NCI-H2107 treated with DMSO at 0.1 percent for 48 hours (cell line): ENCODE measurements around the gene PCDHGA5.
"Not testable (repeated sequence)": the region's sequence is repeated elsewhere in the genome, so short reads cannot be mapped to it uniquely, and the experiment has no call there.

Experiments used
- DNase-seq: peaks from one replicate; lab custom pipeline; 2025; ENCODE audit not compliant: unreplicated experiment; lab: John Stamatoyannopoulos, UW

The PCDHGA5 gene

DNA sequence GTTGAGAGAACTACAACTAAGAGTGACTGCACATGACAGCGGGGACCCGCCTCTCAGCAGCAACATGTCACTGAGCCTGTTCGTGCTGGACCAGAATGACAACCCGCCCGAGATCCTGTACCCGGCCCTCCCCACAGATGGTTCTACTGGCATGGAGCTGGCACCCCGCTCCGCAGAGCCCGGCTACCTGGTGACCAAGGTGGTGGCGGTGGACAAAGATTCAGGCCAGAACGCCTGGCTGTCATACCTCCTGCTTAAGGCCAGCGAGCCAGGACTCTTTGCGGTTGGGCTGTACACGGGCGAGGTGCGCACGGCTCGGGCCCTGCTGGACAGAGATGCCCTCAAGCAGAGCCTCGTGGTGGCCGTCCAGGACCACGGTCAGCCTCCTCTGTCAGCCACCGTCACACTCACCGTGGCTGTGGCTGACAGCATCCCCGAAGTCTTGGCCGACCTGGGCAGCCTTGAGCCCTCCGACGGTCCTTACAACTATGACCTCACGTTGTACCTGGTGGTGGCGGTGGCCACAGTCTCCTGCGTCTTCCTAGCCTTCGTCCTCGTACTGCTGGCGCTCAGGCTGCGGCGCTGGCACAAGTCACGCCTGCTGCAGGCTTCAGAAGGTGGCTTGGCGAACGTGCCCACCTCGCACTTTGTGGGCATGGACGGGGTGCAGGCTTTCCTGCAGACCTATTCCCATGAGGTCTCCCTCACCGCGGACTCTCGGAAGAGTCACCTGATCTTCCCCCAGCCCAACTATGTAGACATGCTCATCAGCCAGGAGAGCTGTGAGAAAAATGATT, 20.7 kb downstream of the PCDHGA5 start:
- DNase-seq: no peak

DNA sequence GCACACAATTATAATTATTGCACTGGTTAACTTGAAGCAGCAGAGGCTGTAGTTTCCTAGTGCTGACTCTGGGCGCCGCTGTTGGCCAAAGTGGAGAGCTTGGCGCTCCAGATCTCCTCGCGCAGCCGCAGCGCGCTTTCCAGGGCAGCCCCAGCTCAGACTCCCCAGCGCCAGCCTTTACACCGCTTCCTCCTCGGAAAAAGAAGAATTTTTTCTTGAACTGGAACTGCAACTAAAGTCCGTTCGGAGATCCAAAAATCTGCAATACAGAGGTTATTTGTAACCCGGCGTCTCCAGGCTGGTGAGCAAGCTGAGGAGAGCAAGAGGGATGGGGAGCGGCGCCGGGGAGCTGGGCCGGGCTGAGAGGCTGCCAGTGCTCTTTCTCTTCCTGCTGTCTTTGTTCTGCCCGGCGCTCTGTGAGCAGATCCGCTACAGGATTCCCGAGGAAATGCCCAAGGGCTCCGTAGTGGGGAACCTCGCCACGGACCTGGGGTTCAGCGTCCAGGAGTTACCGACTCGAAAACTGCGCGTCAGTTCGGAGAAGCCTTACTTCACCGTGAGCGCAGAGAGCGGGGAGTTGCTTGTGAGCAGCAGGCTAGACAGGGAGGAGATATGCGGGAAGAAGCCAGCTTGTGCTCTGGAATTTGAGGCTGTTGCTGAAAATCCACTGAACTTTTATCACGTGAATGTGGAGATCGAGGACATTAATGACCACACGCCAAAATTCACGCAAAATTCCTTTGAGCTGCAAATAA, 23.8 kb downstream of the PCDHGA5 start, which contains the start of gene PCDHGB4:
PCDHGB4 (plus strand) TSS at position 142 of the 755 bp plus-strand sequence; CDS start at position 329, 187 bp downstream.
- not testable (repeated sequence) for DNase-seq

GRCh38 chr5:141388661-141389060, 24.7 kb downstream of the PCDHGA5 start:
- no peak for DNase-seq

- no peak for DNase-seq
These were observed 25.4 kb downstream of the PCDHGA5 start for GRCh38 chr5:141389153-141390042.

- DNase-seq: no peak
These were observed 28.7 kb downstream of the PCDHGA5 start, which contains the start of gene PCDHGA8 for GRCh38 chr5:141392429-141393198. TSS of gene PCDHGA8 (plus strand) at chr5:141392633. CDS start at chr5:141392814, 181 bp downstream.

GRCh38 chr5:141393267-141393666, 29.3 kb downstream of the PCDHGA5 start:
- DNase-seq: no peak

GRCh38 chr5:141394401-141395187, 30.6 kb downstream of the PCDHGA5 start:
- DNase-seq: not testable (repeated sequence)

GRCh38 chr5:141397756-141398551, 34.0 kb downstream of the PCDHGA5 start, which contains the start of gene PCDHGB5:
TSS of gene PCDHGB5 (plus strand) at chr5:141397947. CDS start at chr5:141398128, 181 bp downstream.
- not testable (repeated sequence) for DNase-seq

GRCh38 chr5:141398608-141399007, 34.6 kb downstream of the PCDHGA5 start:
- no peak for DNase-seq

DNA sequence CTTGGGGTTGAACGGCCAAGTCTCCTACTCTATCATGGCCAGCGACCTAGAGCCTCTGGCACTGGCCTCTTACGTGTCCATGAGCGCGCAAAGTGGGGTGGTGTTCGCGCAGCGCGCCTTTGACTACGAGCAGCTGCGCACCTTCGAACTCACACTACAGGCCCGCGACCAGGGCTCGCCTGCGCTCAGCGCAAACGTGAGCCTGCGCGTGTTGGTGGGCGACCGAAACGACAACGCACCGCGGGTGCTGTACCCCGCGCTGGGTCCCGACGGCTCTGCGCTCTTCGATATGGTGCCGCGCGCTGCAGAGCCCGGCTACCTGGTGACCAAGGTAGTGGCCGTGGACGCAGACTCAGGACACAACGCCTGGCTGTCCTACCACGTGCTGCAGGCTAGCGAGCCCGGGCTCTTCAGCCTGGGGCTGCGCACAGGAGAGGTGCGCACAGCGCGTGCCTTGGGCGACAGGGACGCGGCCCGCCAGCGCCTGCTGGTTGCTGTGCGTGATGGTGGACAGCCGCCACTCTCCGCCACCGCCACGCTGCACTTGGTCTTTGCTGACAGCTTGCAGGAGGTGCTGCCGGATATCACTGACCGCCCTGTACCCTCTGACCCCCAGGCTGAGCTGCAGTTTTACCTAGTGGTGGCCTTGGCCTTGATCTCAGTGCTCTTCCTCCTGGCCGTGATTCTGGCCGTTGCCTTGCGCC, 35.7 kb downstream of the PCDHGA5 start:
- no peak for DNase-seq

DNA sequence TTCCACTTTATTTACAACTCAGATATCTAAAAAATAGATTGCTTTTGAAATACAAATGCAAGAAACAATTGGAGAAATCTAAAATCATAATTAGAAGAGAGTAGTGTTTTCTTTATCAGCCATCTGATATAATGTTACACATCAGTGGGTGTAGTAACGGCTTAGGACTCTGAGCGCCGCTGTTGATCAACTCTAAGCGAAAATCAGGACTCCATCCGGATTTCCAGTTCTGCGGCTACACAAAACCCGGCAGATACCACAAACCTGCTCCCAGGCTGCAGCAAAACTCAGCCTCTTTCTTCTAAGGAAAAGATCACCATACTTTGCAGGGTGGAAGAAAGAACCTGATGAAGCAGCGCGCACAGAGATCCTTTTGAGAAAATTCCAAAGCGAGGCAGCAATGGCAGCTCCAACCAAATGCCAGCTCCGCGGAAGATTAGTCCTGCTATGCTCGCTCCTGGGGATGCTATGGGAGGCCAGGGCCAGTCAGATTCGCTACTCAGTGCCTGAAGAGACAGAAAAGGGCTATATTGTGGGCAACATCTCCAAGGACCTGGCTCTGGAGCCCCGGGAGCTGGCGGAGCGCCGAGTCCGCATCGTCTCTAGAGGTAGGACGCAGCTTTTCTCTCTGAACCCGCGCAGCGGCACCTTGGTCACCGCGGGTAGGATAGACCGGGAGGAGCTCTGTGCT, 38.7 kb downstream of the PCDHGA5 start, which contains the start of gene PCDHGA9:
PCDHGA9 (plus strand) TSS at position 226 of the 691 bp plus-strand sequence; CDS start at position 401, 175 bp downstream.
- no peak for DNase-seq

GRCh38 chr5:141403387-141403786, 39.4 kb downstream of the PCDHGA5 start:
- no peak for DNase-seq

- DNase-seq: not testable (repeated sequence)
These were observed 44.0 kb downstream of the PCDHGA5 start, which contains the start of gene PCDHGB6 for GRCh38 chr5:141407790-141408505. TSS of gene PCDHGB6 (plus strand) at chr5:141408021. CDS start at chr5:141408203, 182 bp downstream.

GRCh38 chr5:141409598-141410306, 45.8 kb downstream of the PCDHGA5 start:
- no peak for DNase-seq

DNA sequence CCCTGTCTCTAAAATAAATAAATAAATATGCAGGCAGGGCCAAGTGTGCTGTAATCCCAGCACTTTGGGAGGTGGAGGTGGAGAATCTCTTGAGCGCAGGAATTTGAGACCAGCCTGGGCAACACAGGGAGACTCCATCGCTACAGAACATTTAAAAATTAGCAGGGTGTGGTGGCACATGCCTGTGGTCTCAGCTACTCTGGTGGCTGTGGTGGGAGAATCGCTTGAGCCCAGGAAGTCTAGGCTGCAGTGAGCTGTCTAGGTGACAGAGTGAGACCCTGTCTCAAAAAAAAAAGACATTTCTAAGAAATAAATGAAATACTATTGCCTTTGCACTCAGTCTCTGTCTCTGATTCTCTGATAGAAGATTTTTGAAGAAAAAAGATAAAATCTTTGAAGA, 47.6 kb downstream of the PCDHGA5 start:
- no peak for DNase-seq
